Thyroid gland (tissue), 4 donors: ENCODE results near the gene GALT. TPM values are rescaled to one million over a fixed set of nuclear protein-coding genes. Genes with fewer than 3 reads are reported as not detected.
A peak's percentile ranks its signal among the peaks of the same experiment; 100 is the strongest.

Experiments used
- DNase-seq, 2 donors: peaks; one replicate each; pipeline ENCODE4 v3.0.0-alpha.2; 2019
- H3K27ac ChIP-seq, 3 donors: fragments of 200-600 bp; sonication (generic); 1 replicate in 2 of 3; 2 replicates in 1 of 3; pipeline ENCODE4 v1.5.1; 2016 to 2019; ENCODE audit warnings: mild to moderate bottlenecking in 1 of 3, moderate library complexity in 1 of 3
- H3K27me3 ChIP-seq: fragments of 200-600 bp; sonication (generic); one replicate; pipeline ENCODE4 v1.5.1; 2019
- H3K36me3 ChIP-seq, 2 donors: fragments of 200-600 bp; sonication (generic); one replicate each; pipeline ENCODE4 v1.5.1; 2016 to 2019
- H3K4me1 ChIP-seq, 2 donors: fragments of 200-600 bp; sonication (generic); one replicate each; pipeline ENCODE4 v1.5.1; 2017 to 2019
- H3K4me3 ChIP-seq, 3 donors: fragments of 200-600 bp; sonication (generic); replicated peaks in 1 of 3; 1 replicate in 2 of 3; 2 replicates in 1 of 3; pipeline ENCODE4 v1.5.1; 2016; ENCODE audit warnings: mild to moderate bottlenecking in 1 of 3
- H3K9me3 ChIP-seq: fragments of 200-600 bp; sonication (generic); one replicate; pipeline ENCODE4 v1.5.1; 2017
- CTCF ChIP-seq, 6 experiments: fragments of 200-600 bp in 3 of 6; fragments of 450-650 bp in 3 of 6; sonication (generic) in 3 of 6; IDR thresholded peaks; one replicate each; pipeline ENCODE4 v1.5.1; 2016 to 2019; ENCODE audit warnings: antibody characterized with exemption in 6 of 6, mild to moderate bottlenecking in 2 of 6, inconsistent platforms in 1 of 6, moderate library complexity in 1 of 6
- POLR2A ChIP-seq, 2 donors: fragments of 450-650 bp; IDR thresholded peaks; one replicate each; pipeline ENCODE4 v1.6.1; 2017; ENCODE audit warnings: antibody characterized with exemption in 2 of 2, mild to moderate bottlenecking in 2 of 2, moderate library complexity in 1 of 2
- WGBS, 2 donors: methylation state at CpG; one replicate each; pipeline ENCODE4 v1.1.5; 2017; 5-methylcytosine and 5-hydroxymethylcytosine counted together
- intact Hi-C: fragments of 100-400 bp; cut with DNase I; formaldehyde crosslinking; loops from one replicate; pipeline ENCODE4 v1.15.1; 2023
- total RNA-seq, 4 donors: library from RNA; depleted of rRNA; stranded (reverse); fragments of >200 nt; gene quantifications; one replicate each; pipeline ENCODE4 v1.2.3, GENCODE V29; 2016

The GALT gene
- total RNA-seq, result 10 to 100 TPM; 48.7 to 76.5 (median 57.1) TPM

GRCh38 chr9:34646211-34647083, at the start of gene GALT:
Gene GALT, plus strand, starts transcription at chr9:34646675. Its CDS starts 30 bp downstream, at chr9:34646705.
- no peaks in the 10 kb centered on the region for H3K9me3 ChIP-seq
- peaks cover 26 to 29% of the 10 kb centered on the region in 2 donors for H3K4me1 ChIP-seq
- WGBS, 2 donors, result 12 to 35% methylated on average over 6 to 18 of the region's 43 CpGs
- peak within 1 kb of the TSS; percentile 46 to 80 (median 66) for H3K4me3 ChIP-seq
- peak within 1 kb of the TSS; percentile 79 to 83 (median 80) for H3K27ac ChIP-seq
- H3K36me3 ChIP-seq, result peaks cover 7 to 14% of the 10 kb centered on the region in 2 donors
- no peaks in the 10 kb centered on the region for H3K27me3 ChIP-seq
- intact Hi-C loops, result no loop called here
- DNase-seq, result peak; percentile 98
- TF ChIP-seq POLR2A (IDR thresholded peaks at IDR 0.05) (peak in 1 of 2 donors; percentile 93), CTCF (IDR thresholded peaks at IDR 0.05) (peak in 3 of 6 experiments; percentile 9 to 41 (median 39))

GRCh38 chr9:34599546-34599945, 46.9 kb upstream of the GALT start:
- H3K27me3 ChIP-seq, result no peaks in the 10 kb centered on the region
- H3K36me3 ChIP-seq, result no peaks in the 10 kb centered on the region
- no peak for TF ChIP-seq CTCF (IDR thresholded peaks at IDR 0.05)
- TF ChIP-seq POLR2A (IDR thresholded peaks at IDR 0.05), result no peak
- H3K4me3 ChIP-seq, result no peak overlapping the region
- H3K9me3 ChIP-seq, result no peaks in the 10 kb centered on the region
- WGBS, 2 donors, result 59 to 88% methylated on average over 1 of the region's 1 CpG
- intact Hi-C loops, result loop anchor here (10.0 kb wide), 1 partner anchor 265 kb away; no protein-coding TSS in a partner anchor
- no peak for DNase-seq
- H3K27ac ChIP-seq, result no peak overlapping the region
- no peaks in the 10 kb centered on the region for H3K4me1 ChIP-seq

- TF ChIP-seq POLR2A (IDR thresholded peaks at IDR 0.05), result no peak
- no peak for TF ChIP-seq CTCF (IDR thresholded peaks at IDR 0.05)
- H3K4me1 ChIP-seq, result no peaks in the 10 kb centered on the region
- no peak for DNase-seq
- H3K4me3 ChIP-seq, result no peak overlapping the region
- intact Hi-C loops, result no loop called here
- H3K36me3 ChIP-seq, result no peaks in the 10 kb centered on the region
- no peaks in the 10 kb centered on the region for H3K27me3 ChIP-seq
- no peaks in the 10 kb centered on the region for H3K9me3 ChIP-seq
- WGBS, 2 donors, result 20 to 38% methylated on average over 1 of the region's 1 CpG
- no peak overlapping the region for H3K27ac ChIP-seq
Measured at GRCh38 chr9:34600908-34601307, 45.6 kb upstream of the GALT start.

- no peak for TF ChIP-seq CTCF (IDR thresholded peaks at IDR 0.05)
- TF ChIP-seq POLR2A (IDR thresholded peaks at IDR 0.05), result no peak
- no peak for DNase-seq
- no peak overlapping the region for H3K27ac ChIP-seq
- H3K36me3 ChIP-seq, result no peaks in the 10 kb centered on the region
- intact Hi-C loops, result no loop called here
- 71 to 76% methylated on average over 6 of the region's 6 CpGs for WGBS, 2 donors
- no peak overlapping the region for H3K4me3 ChIP-seq
- no peaks in the 10 kb centered on the region for H3K27me3 ChIP-seq
- no peaks in the 10 kb centered on the region for H3K4me1 ChIP-seq
- no peaks in the 10 kb centered on the region for H3K9me3 ChIP-seq
Measured at GRCh38 chr9:34601937-34602573, 44.4 kb upstream of the GALT start.
